HCT116 (cell line): ENCODE data around the gene DDOST. TPM values are rescaled to one million over a fixed set of nuclear protein-coding genes. Genes with fewer than 3 reads are reported as not detected.

Experiments
- ATAC-seq: fragments of 200-7000 bp; cut with Tn5 transposase; 2 replicates; pipeline ENCODE4 v1.9.1; 2020; ENCODE audit warnings: mild to moderate bottlenecking, moderate library complexity
- BruUV-seq: library from RNA; stranded (reverse); fragments of 400-500 nt; replicated peaks from 2 replicates; lab custom pipeline; 2021; lab: Mats Ljungman, UMichigan
- CTCF ChIA-PET: fragments of 300-600 bp; sonication (Branson Sonifier 250); formaldehyde crosslinking; loops from one replicate; lab custom pipeline; 2021; ENCODE audit warnings: antibody characterized with exemption; lab: Charles Lee
- POLR2A ChIA-PET: fragments of 300-600, 350-600 bp; sonication (Branson Sonifier 250); formaldehyde crosslinking; loops from one replicate; lab custom pipeline; 2021; ENCODE audit warnings: antibody characterized with exemption; lab: Charles Lee
- RAD21 ChIA-PET, 2 experiments: fragments of 300-600 bp; sonication (Branson Sonifier 250); formaldehyde crosslinking; loops; one replicate each; lab custom pipeline; 2023; ENCODE audit warnings: low total read pairs in 2 of 2; ENCODE audit not compliant: uncharacterized antibody in 2 of 2, unreplicated experiment in 2 of 2, low non-redundant PET in 1 of 2; lab: Charles Lee
- DNase-seq: peaks from one replicate; pipeline ENCODE4 v3.0.0-alpha.2; 2010; ENCODE audit warnings: low read depth, low spot score
- H2AFZ ChIP-seq: fragments of 200-600 bp; shearing (Covaris generic), sonication (generic); 2 replicates; pipeline ENCODE4 v1.6.1; 2017; ENCODE audit warnings: low read depth, mixed run types, mixed read lengths, antibody characterized with exemption, low read length; ENCODE audit not compliant: poor library complexity, severe bottlenecking
- H3K27ac ChIP-seq: 2 replicates; pipeline ENCODE4 v1.5.1; 2012; ENCODE audit warnings: low read depth, low read length
- H3K27me3 ChIP-seq: fragments of 200-600 bp; sonication (generic); 2 replicates; pipeline ENCODE4 v1.6.1; 2016; ENCODE audit warnings: mixed run types, low read length, mixed read lengths; ENCODE audit not compliant: insufficient read depth
- H3K36me3 ChIP-seq, 2 experiments: fragments of 200-500 bp in 1 of 2; fragments of 200-600 bp in 1 of 2; sonication (Bioruptor generic) in 1 of 2; sonication (generic) in 1 of 2; 2 replicates each; pipeline versions ENCODE4 v1.5.1 to v1.6.1; 2014 to 2016; ENCODE audit warnings: low read length in 2 of 2, inconsistent platforms in 1 of 2, mixed read lengths in 1 of 2, mixed run types in 1 of 2; ENCODE audit not compliant: insufficient read depth in 2 of 2, control insufficient read depth in 1 of 2
- H3K4me1 ChIP-seq, 2 experiments: fragments of 200-600 bp in 1 of 2; sonication (generic) in 1 of 2; 2 replicates each; pipeline versions ENCODE4 v1.5.1 to v1.6.1; 2012 to 2017; ENCODE audit warnings: low read length in 2 of 2, inconsistent platforms in 1 of 2, mild to moderate bottlenecking in 1 of 2, mixed read lengths in 1 of 2, mixed run types in 1 of 2, moderate library complexity in 1 of 2; ENCODE audit not compliant: insufficient read depth in 2 of 2, control insufficient read depth in 1 of 2
- H3K4me2 ChIP-seq: fragments of 200-600 bp; sonication (generic); 2 replicates; pipeline ENCODE4 v1.6.1; 2017; ENCODE audit warnings: mixed run types, low read length, mixed read lengths
- H3K4me3 ChIP-seq, 2 experiments: fragments of 200-600 bp in 1 of 2; sonication (generic) in 1 of 2; replicated peaks in 1 of 2; 2 replicates each; pipeline ENCODE4 v1.5.1; 2011 to 2016; ENCODE audit warnings: low read length in 2 of 2, control low read depth in 1 of 2, low read depth in 1 of 2, mild to moderate bottlenecking in 1 of 2, mixed read lengths in 1 of 2, mixed run types in 1 of 2
- H3K79me2 ChIP-seq: fragments of 200-600 bp; sonication (generic); 2 replicates; pipeline ENCODE4 v1.6.1; 2017; ENCODE audit warnings: mild to moderate bottlenecking, mixed run types, low read length, moderate library complexity, mixed read lengths; ENCODE audit not compliant: insufficient read depth
- H3K9ac ChIP-seq: fragments of 200-600 bp; sonication (generic); 2 replicates; pipeline ENCODE4 v1.6.1; 2016; ENCODE audit warnings: low read length, mixed read lengths
- H3K9me2 ChIP-seq: fragments of 200-600 bp; sonication (generic), shearing (Covaris generic); 2 replicates; pipeline ENCODE4 v1.6.1; 2017; ENCODE audit warnings: mixed run types, mild to moderate bottlenecking, moderate library complexity; ENCODE audit not compliant: insufficient read depth
- H3K9me3 ChIP-seq, 2 experiments: fragments of 200-500 bp in 1 of 2; fragments of 200-600 bp in 1 of 2; sonication (Bioruptor generic) in 1 of 2; sonication (generic) in 1 of 2; 2 replicates each; pipeline ENCODE4 v1.6.1; 2014 to 2017; ENCODE audit warnings: low read length in 2 of 2, mixed read lengths in 2 of 2, inconsistent platforms in 1 of 2, low read depth in 1 of 2, mild to moderate bottlenecking in 1 of 2, mixed run types in 1 of 2, moderate library complexity in 1 of 2; ENCODE audit not compliant: control insufficient read depth in 1 of 2, insufficient read depth in 1 of 2
- H4K20me1 ChIP-seq: fragments of 200-600 bp; sonication (generic), shearing (Covaris generic); 2 replicates; pipeline ENCODE4 v1.6.1; 2017; ENCODE audit warnings: mixed run types, mild to moderate bottlenecking, moderate library complexity; ENCODE audit not compliant: insufficient read depth
- CTCF ChIP-seq, 3 experiments: fragments of 200-600 bp in 1 of 3; sonication (generic) in 1 of 3; IDR thresholded peaks in 2 of 3; conservative IDR thresholded peaks in 1 of 3; 2 replicates each; pipeline ENCODE4 v1.5.1; 2012 to 2017; ENCODE audit warnings: low read depth in 2 of 3, low read length in 2 of 3, antibody characterized with exemption in 1 of 3, borderline replicate concordance in 1 of 3, control low read depth in 1 of 3, mild to moderate bottlenecking in 1 of 3, mixed read lengths in 1 of 3, mixed run types in 1 of 3, moderate library complexity in 1 of 3; ENCODE audit not compliant: insufficient read depth in 1 of 3
- ELF1 ChIP-seq: IDR thresholded peaks from 2 replicates; pipeline ENCODE4 v1.6.1; 2012; ENCODE audit warnings: low read depth, borderline replicate concordance
- POLR2AphosphoS5 ChIP-seq: IDR thresholded peaks from 2 replicates; pipeline ENCODE4 v1.6.1; 2011; ENCODE audit warnings: mild to moderate bottlenecking, low read depth, low read length, moderate library complexity
- SRF ChIP-seq: IDR thresholded peaks from 2 replicates; pipeline ENCODE4 v1.6.1; 2012; ENCODE audit warnings: low read depth
- TCF7L2 ChIP-seq: IDR thresholded peaks from 2 replicates; pipeline ENCODE4 v1.7.0; 2011; ENCODE audit warnings: borderline replicate concordance, inconsistent platforms; ENCODE audit not compliant: insufficient read depth, insufficient read length; ENCODE audit errors: extremely low read depth
- ZNF274 ChIP-seq: fragments of 200-500 bp; sonication (Bioruptor generic); IDR thresholded peaks from 2 replicates; pipeline ENCODE4 v1.6.1; 2014; ENCODE audit warnings: mild to moderate bottlenecking, low read depth, low read length, inconsistent platforms
- intact Hi-C: fragments of 100-400 bp; cut with micrococcal nuclease; formaldehyde crosslinking; loops from 2 replicates; pipeline ENCODE4 v1.10.0; 2022
- total RNA-seq: library from RNA; stranded (reverse); gene quantifications from one replicate; pipeline ENCODE4 v1.2.1, GENCODE V29; 2021; ENCODE audit not compliant: unreplicated experiment

DDOST gene
- total RNA-seq, 1 experiment from 2014 or later, result 387 TPM

DNA sequence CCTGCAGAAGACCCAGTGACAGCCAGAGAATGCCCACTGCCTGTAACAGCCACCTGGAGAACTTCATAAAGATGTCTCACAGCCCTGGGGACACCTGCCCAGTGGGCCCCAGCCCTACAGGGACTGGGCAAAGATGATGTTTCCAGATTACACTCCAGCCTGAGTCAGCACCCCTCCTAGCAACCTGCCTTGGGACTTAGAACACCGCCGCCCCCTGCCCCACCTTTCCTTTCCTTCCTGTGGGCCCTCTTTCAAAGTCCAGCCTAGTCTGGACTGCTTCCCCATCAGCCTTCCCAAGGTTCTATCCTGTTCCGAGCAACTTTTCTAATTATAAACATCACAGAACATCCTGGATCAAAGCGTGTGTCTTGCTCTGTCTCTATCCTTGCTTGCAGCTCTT, 42.6 kb downstream of the DDOST start:
- no peak for TF ChIP-seq SRF
- no peak for TF ChIP-seq CTCF (IDR thresholded peaks at IDR 0.05 in 2 of 3, conservative IDR thresholded peaks at IDR 0.05 in 1 of 3; ENCODE audit: borderline replicate concordance in 1 of 3, insufficient read depth in 1 of 3, low read depth in 2 of 3, low read length in 2 of 3)
- TF ChIP-seq ZNF274, result no peak
- no peak for TF ChIP-seq POLR2AphosphoS5
- TF ChIP-seq TCF7L2, result no peak
- no peak for TF ChIP-seq ELF1
- TF ChIP-seq, all 23 proteins: peak for 0
- no TSS peak for BruUV-seq
- H3K4me2 ChIP-seq, result no peak overlapping the region
- H3K79me2 ChIP-seq, result no peaks in the 10 kb centered on the region
- no peak overlapping the region for H2AFZ ChIP-seq
- H3K9me3 ChIP-seq, result no peaks in the 10 kb centered on the region
- POLR2A ChIA-PET, result interaction anchor here (0.7 to 1.6 kb wide), 2 partner anchors 15 to 28 kb away, joined by 3 to 5 read pairs; partner anchors contain the start of gene PINK1
- intact Hi-C loops, result no loop called here
- no peak overlapping the region for H3K27ac ChIP-seq
- no peak overlapping the region for H3K9ac ChIP-seq
- H3K4me3 ChIP-seq, result no peak overlapping the region
- H4K20me1 ChIP-seq, result no peaks in the 10 kb centered on the region
- RAD21 ChIA-PET, result interaction anchor here in 1 of 2 experiments (0.6 kb wide), 1 partner anchor 31 kb away, joined by 4 read pairs; no protein-coding TSS in a partner anchor
- CTCF ChIA-PET, result no interaction called here
- peaks cover 11 to 12% of the 10 kb centered on the region in 2 experiments for H3K4me1 ChIP-seq
- H3K36me3 ChIP-seq, result no peaks in the 10 kb centered on the region; a peak in 1 of 4 replicates
- H3K9me2 ChIP-seq, result no peaks in the 10 kb centered on the region
- ATAC-seq, result no peak
- no peaks in the 10 kb centered on the region for H3K27me3 ChIP-seq
- DNase-seq, result no peak
